Ectodermal cell (in vitro differentiated cells): ENCODE results near the gene KCNK6.
"Not testable (repeated sequence)": the region's sequence is repeated elsewhere in the genome, so short reads cannot be mapped to it uniquely, and the experiment has no call there.

Source experiments
- H3K27ac ChIP-seq: 2 replicates; pipeline ENCODE4 v1.7.0; 2013; ENCODE audit warnings: mild to moderate bottlenecking, low read depth, low read length; ENCODE audit not compliant: insufficient read depth, poor library complexity, severe bottlenecking
- H3K27me3 ChIP-seq: 2 replicates; pipeline ENCODE4 v1.7.0; 2013; ENCODE audit warnings: mild to moderate bottlenecking, low read length; ENCODE audit not compliant: insufficient read depth, control insufficient read depth, poor library complexity, severe bottlenecking
- H3K36me3 ChIP-seq: one replicate; pipeline ENCODE4 v1.7.0; 2013; ENCODE audit warnings: low read length; ENCODE audit not compliant: control insufficient read depth, insufficient read depth
- H3K4me1 ChIP-seq: one replicate; pipeline ENCODE4 v1.7.0; 2013; ENCODE audit warnings: low read length; ENCODE audit not compliant: control insufficient read depth, insufficient read depth
- H3K4me3 ChIP-seq: 2 replicates; pipeline ENCODE4 v1.7.0; 2013; ENCODE audit warnings: low read depth, low read length, control low read depth; ENCODE audit not compliant: insufficient read depth
- H3K9me3 ChIP-seq: 2 replicates; pipeline ENCODE4 v1.7.0; 2013; ENCODE audit warnings: mild to moderate bottlenecking, low read length, moderate library complexity; ENCODE audit not compliant: control insufficient read depth
- WGBS, 2 experiments: methylation state at CpG; one replicate each; pipeline ENCODE4 v1.1.7; 2013; ENCODE audit warnings: missing lambda C conversion rate in 2 of 2; 5-methylcytosine and 5-hydroxymethylcytosine counted together

Gene KCNK6

GRCh38 chr19:38360839-38361631, 41.4 kb downstream of the KCNK6 start:
- Histone ChIP-seq H3K9me3 (no peaks in the 10 kb centered on the region), H3K4me1 (no peaks in the 10 kb centered on the region), H3K27ac (no peak overlapping the region), H3K36me3 (no peaks in the 10 kb centered on the region), H3K27me3 (peaks cover 49% of the 10 kb centered on the region), H3K4me3 (peak overlapping the region; percentile 42)
- WGBS, 2 experiments = 27 to 30% methylated on average over 23 of the region's 23 CpGs

GRCh38 chr19:38361633-38362075, 42.0 kb downstream of the KCNK6 start:
- peaks cover 43% of the 10 kb centered on the region for H3K27me3 ChIP-seq
- H3K4me1 ChIP-seq = no peaks in the 10 kb centered on the region
- WGBS, 2 experiments = 0 to 1% methylated on average over 37 of the region's 37 CpGs
- no peak overlapping the region for H3K27ac ChIP-seq
- peak overlapping the region; percentile 64 for H3K4me3 ChIP-seq
- no peaks in the 10 kb centered on the region for H3K36me3 ChIP-seq
- H3K9me3 ChIP-seq = no peaks in the 10 kb centered on the region

- WGBS, 2 experiments = 2 to 3% methylated on average over 68 of the region's 68 CpGs
- Histone ChIP-seq H3K27ac (peak overlapping the region; percentile 57), H3K27me3 (peaks cover 40% of the 10 kb centered on the region), H3K36me3 (no peaks in the 10 kb centered on the region), H3K9me3 (no peaks in the 10 kb centered on the region), H3K4me3 (peak overlapping the region; percentile 64), H3K4me1 (no peaks in the 10 kb centered on the region)
Observed at GRCh38 chr19:38362076-38362945, 42.7 kb downstream of the KCNK6 start.

GRCh38 chr19:38362946-38363688, 43.5 kb downstream of the KCNK6 start:
- 83 to 84% methylated on average over 13 to 14 of the region's 16 CpGs for WGBS, 2 experiments

GRCh38 chr19:38367041-38367440, 47.4 kb downstream of the KCNK6 start:
- H3K4me3 ChIP-seq = no peak overlapping the region
- H3K27ac ChIP-seq = no peak overlapping the region
- no peaks in the 10 kb centered on the region for H3K27me3 ChIP-seq
- H3K9me3 ChIP-seq = no peaks in the 10 kb centered on the region
- H3K36me3 ChIP-seq = no peaks in the 10 kb centered on the region
- WGBS, 2 experiments = 93% methylated on average over 12 of the region's 12 CpGs
- peaks cover 9% of the 10 kb centered on the region for H3K4me1 ChIP-seq

More at GRCh38 chr19:38362946-38363688, 43.5 kb downstream of the KCNK6 start:
- H3K36me3 ChIP-seq, H3K9me3 ChIP-seq, H3K27ac ChIP-seq, H3K4me1 ChIP-seq: not testable (repeated sequence)
- peaks cover 35% of the 10 kb centered on the region for H3K27me3 ChIP-seq
- H3K4me3 ChIP-seq = peak overlapping the region; percentile 64

- Histone ChIP-seq H3K36me3 (no peaks in the 10 kb centered on the region), H3K4me3 (no peak overlapping the region), H3K27me3 (no peaks in the 10 kb centered on the region), H3K9me3 (no peaks in the 10 kb centered on the region), H3K4me1 (peaks cover 9% of the 10 kb centered on the region), H3K27ac (no peak overlapping the region)
- WGBS, 2 experiments = 89 to 91% methylated on average over 2 of the region's 2 CpGs
Observed at GRCh38 chr19:38369584-38369983, 49.9 kb downstream of the KCNK6 start.

- WGBS, 2 experiments = 82 to 85% methylated on average over 12 of the region's 12 CpGs
- Histone ChIP-seq H3K4me1 (peaks cover 10% of the 10 kb centered on the region), H3K9me3 (no peaks in the 10 kb centered on the region), H3K27ac (no peak overlapping the region), H3K4me3 (no peak overlapping the region), H3K27me3 (no peaks in the 10 kb centered on the region), H3K36me3 (no peaks in the 10 kb centered on the region)
Observed at GRCh38 chr19:38370299-38370698, 50.7 kb downstream of the KCNK6 start.

GRCh38 chr19:38371081-38371480, 51.4 kb downstream of the KCNK6 start:
- Histone ChIP-seq H3K27ac (no peak overlapping the region), H3K9me3 (no peaks in the 10 kb centered on the region), H3K27me3 (no peaks in the 10 kb centered on the region), H3K4me1 (peaks cover 16% of the 10 kb centered on the region), H3K36me3 (no peaks in the 10 kb centered on the region), H3K4me3 (no peak overlapping the region)
- WGBS, 2 experiments = 91 to 93% methylated on average over 6 of the region's 6 CpGs

GRCh38 chr19:38373907-38374331, 54.3 kb downstream of the KCNK6 start:
- 78 to 85% methylated on average over 6 of the region's 6 CpGs for WGBS, 2 experiments
- Histone ChIP-seq H3K27me3 (no peaks in the 10 kb centered on the region), H3K36me3 (peaks cover 1% of the 10 kb centered on the region), H3K9me3 (no peaks in the 10 kb centered on the region), H3K27ac (no peak overlapping the region), H3K4me1 (peaks cover 8% of the 10 kb centered on the region), H3K4me3 (peak overlapping the region; percentile 28)
